Tibial artery (tissue), 4 donors: Measurements from ENCODE around the gene CPPED1.
A peak's percentile ranks its signal among the peaks of the same experiment; 100 is the strongest.

ENCODE experiments used
- DNase-seq, 2 donors: peaks; one replicate each; pipeline ENCODE4 v3.0.0-alpha.2; 2019
- H3K27ac ChIP-seq, 2 donors: fragments of 200-600 bp; sonication (generic) in 1 of 2; 1 replicate in 1 of 2; 2 replicates in 1 of 2; pipeline ENCODE4 v1.5.1; 2018 to 2019; ENCODE audit warnings: mild to moderate bottlenecking in 1 of 2
- H3K27me3 ChIP-seq, 2 donors: fragments of 200-600 bp; sonication (generic) in 1 of 2; one replicate each; pipeline versions ENCODE4 v1.5.1 to v1.6.0; 2016 to 2019
- H3K36me3 ChIP-seq, 3 donors: fragments of 200-600 bp; sonication (generic) in 2 of 3; one replicate each; pipeline ENCODE4 v1.5.1; 2016 to 2019; ENCODE audit warnings: mild to moderate bottlenecking in 2 of 3
- H3K4me1 ChIP-seq, 4 donors: fragments of 200-600 bp; sonication (generic) in 2 of 4; 1 replicate in 3 of 4; 2 replicates in 1 of 4; pipeline ENCODE4 v1.5.1; 2016 to 2019
- H3K4me3 ChIP-seq, 2 donors: fragments of 200-600 bp; sonication (generic) in 1 of 2; 1 replicate in 1 of 2; 2 replicates in 1 of 2; pipeline ENCODE4 v1.5.1; 2018 to 2019; ENCODE audit warnings: mild to moderate bottlenecking in 2 of 2
- H3K9me3 ChIP-seq, 3 donors: fragments of 200-600 bp; sonication (generic) in 1 of 3; one replicate each; pipeline ENCODE4 v1.5.1; 2016 to 2019
- CTCF ChIP-seq, 2 experiments: fragments of 200-600 bp in 1 of 2; fragments of 450-650 bp in 1 of 2; IDR thresholded peaks; one replicate each; pipeline ENCODE4 v1.5.1; 2017 to 2019; ENCODE audit warnings: antibody characterized with exemption in 2 of 2, mild to moderate bottlenecking in 1 of 2, moderate library complexity in 1 of 2
- intact Hi-C: fragments of 100-400 bp; cut with DNase I; formaldehyde crosslinking; loops from one replicate; pipeline ENCODE4 v1.15.0; 2023; ENCODE audit warnings: low total_unique reads

The CPPED1 gene

GRCh38 chr16:12651765-12652512 is 151.7 kb downstream of the CPPED1 start:
- no peak for TF ChIP-seq CTCF (IDR thresholded peaks at IDR 0.05)
- DNase-seq = no peak
- Histone ChIP-seq H3K27me3 (no peaks in the 10 kb centered on the region), H3K36me3 (no peaks in the 10 kb centered on the region), H3K4me1 (peaks cover 0 to 5% (median under 1%) of the 10 kb centered on the region in 4 donors), H3K4me3 (no peak overlapping the region), H3K27ac (no peak overlapping the region), H3K9me3 (no peaks in the 10 kb centered on the region)
- intact Hi-C loops = no loop called here

- Histone ChIP-seq H3K4me1 (peaks cover 0 to 12% (median 3%) of the 10 kb centered on the region in 4 donors), H3K27ac (no peak overlapping the region), H3K27me3 (no peaks in the 10 kb centered on the region), H3K9me3 (no peaks in the 10 kb centered on the region), H3K4me3 (no peak overlapping the region), H3K36me3 (no peaks in the 10 kb centered on the region)
- no peak for TF ChIP-seq CTCF (IDR thresholded peaks at IDR 0.05)
- no peak for DNase-seq
- intact Hi-C loops = no loop called here
Measured at GRCh38 chr16:12649356-12649755, 154.3 kb downstream of the CPPED1 start.

GRCh38 chr16:12646490-12647274 is 157.0 kb downstream of the CPPED1 start:
- intact Hi-C loops = no loop called here
- no peaks in the 10 kb centered on the region for H3K27me3 ChIP-seq
- no peaks in the 10 kb centered on the region for H3K36me3 ChIP-seq
- H3K9me3 ChIP-seq = no peaks in the 10 kb centered on the region
- no peak overlapping the region for H3K4me3 ChIP-seq
- no peak for TF ChIP-seq CTCF (IDR thresholded peaks at IDR 0.05)
- peaks cover 0 to 21% (median 6%) of the 10 kb centered on the region in 4 donors for H3K4me1 ChIP-seq
- no peak overlapping the region for H3K27ac ChIP-seq
- DNase-seq = peak in 1 of 2 donors; percentile 24

GRCh38 chr16:12646098-12646489 is 157.6 kb downstream of the CPPED1 start:
- Histone ChIP-seq H3K4me3 (no peak overlapping the region), H3K4me1 (peaks cover 0 to 21% (median 6%) of the 10 kb centered on the region in 4 donors), H3K36me3 (no peaks in the 10 kb centered on the region), H3K9me3 (no peaks in the 10 kb centered on the region), H3K27me3 (no peaks in the 10 kb centered on the region), H3K27ac (no peak overlapping the region)
- no peak for TF ChIP-seq CTCF (IDR thresholded peaks at IDR 0.05)
- DNase-seq = no peak
- intact Hi-C loops = no loop called here

- H3K9me3 ChIP-seq = peaks cover 0 to 6% (median 0%) of the 10 kb centered on the region in 3 donors
- H3K27ac ChIP-seq = no peak overlapping the region
- no peak for DNase-seq
- H3K4me1 ChIP-seq = peaks cover 0 to 21% (median 6%) of the 10 kb centered on the region in 4 donors
- no peaks in the 10 kb centered on the region for H3K27me3 ChIP-seq
- TF ChIP-seq CTCF (IDR thresholded peaks at IDR 0.05) = no peak
- intact Hi-C loops = no loop called here
- no peak overlapping the region for H3K4me3 ChIP-seq
- H3K36me3 ChIP-seq = no peaks in the 10 kb centered on the region
Measured at GRCh38 chr16:12643034-12643455, 160.6 kb downstream of the CPPED1 start.
